Measurements from ENCODE around the gene PSME3. TPM values are rescaled to one million over a fixed set of nuclear protein-coding genes. Genes with fewer than 3 reads are reported as not detected.
"Not testable (repeated sequence)": the region's sequence is repeated elsewhere in the genome, so short reads cannot be mapped to it uniquely, and the experiment has no call there.

PSME3 gene
- total RNA-seq, 1 experiment from 2014 or later = 163 TPM

DNA sequence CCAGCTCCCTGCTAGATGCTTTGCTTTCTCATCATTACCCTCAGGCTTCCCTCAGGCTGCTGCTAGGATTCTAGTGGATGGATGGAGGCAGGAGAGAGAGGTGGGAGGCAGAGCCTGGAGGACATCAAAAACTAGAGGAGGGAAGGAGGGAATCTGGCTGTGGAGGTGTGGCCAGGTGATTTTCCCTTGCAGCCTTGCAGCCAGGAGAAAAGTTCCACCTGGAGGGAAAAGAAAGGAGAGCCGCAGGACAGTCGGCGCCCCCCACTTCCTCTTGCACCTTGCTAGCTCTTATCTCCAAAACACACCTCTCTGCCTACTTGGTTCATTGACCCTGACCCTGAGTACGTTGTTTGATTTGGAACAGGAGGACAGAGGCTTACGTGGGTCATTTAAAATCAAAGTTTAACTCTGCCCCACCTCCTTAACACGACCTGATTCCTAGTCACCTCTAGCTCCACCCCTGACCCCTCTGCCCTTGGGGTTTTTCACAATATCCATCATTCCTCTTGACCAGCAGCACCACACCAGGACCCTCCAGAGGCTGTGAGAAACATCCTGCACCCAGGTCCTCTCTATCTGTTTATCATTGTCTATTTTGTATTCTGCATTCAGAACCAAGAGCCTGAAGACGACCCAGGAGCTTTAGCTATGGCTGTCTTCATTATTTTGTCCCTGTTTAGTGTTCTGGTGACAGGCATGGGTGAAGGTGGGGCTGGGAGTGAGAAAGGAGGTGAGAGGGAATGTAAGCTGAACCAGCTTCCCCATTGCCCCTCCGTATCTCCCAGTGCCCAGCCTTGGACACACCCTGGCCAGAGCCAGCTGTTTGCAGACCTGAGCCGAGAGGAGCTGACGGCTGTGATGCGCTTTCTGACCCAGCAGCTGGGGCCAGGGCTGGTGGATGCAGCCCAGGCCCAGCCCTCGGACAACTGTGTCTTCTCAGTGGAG lies 33.7 kb downstream of the PSME3 start (continued):
- TF ChIP-seq CEBPB (IDR thresholded peaks at IDR 0.05; ENCODE audit: low read depth) = no peak

DNA sequence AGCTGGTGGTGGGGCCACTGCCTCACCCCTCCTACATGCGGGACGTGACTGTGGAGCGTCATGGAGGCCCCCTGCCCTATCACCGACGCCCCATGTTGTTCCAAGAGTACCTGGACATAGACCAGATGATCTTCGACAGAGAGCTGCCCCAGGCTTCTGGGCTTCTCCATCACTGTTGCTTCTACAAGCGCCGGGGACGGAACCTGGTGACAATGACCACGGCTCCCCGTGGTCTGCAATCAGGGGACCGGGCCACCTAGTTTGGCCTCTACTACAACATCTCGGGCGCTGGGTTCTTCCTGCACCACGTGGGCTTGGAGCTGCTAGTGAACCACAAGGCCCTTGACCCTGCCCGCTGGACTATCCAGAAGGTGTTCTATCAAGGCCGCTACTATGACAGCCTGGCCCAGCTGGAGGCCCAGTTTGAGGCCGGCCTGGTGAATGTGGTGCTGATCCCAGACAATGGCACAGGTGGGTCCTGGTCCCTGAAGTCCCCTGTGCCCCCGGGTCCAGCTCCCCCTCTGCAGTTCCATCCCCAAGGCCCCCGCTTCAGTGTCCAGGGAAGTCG lies 34.6 kb downstream of the PSME3 start:
- CTCF ChIA-PET; H3K4me1 ChIP-seq (ENCODE audit: control insufficient read depth in 1 of 2, insufficient read depth in 2 of 2, low read length in 2 of 2); intact Hi-C loops (cut with micrococcal nuclease); H3K4me2 ChIP-seq (ENCODE audit: low read length); H4K20me1 ChIP-seq (ENCODE audit: insufficient read depth); H3K9me3 ChIP-seq (ENCODE audit: control insufficient read depth in 1 of 2, insufficient read depth in 1 of 2, low read depth in 1 of 2, low read length in 2 of 2); H2AFZ ChIP-seq (ENCODE audit: low read depth, low read length, poor library complexity, severe bottlenecking); H3K79me2 ChIP-seq (ENCODE audit: insufficient read depth, low read length); H3K4me3 ChIP-seq (replicated peaks in 1 of 2; ENCODE audit: low read depth in 1 of 2, low read length in 2 of 2); H3K9me2 ChIP-seq (ENCODE audit: insufficient read depth); H3K36me3 ChIP-seq (ENCODE audit: control insufficient read depth in 1 of 2, insufficient read depth in 2 of 2, low read length in 2 of 2); BruUV-seq (replicated peaks); DNase-seq (ENCODE audit: low read depth, low spot score); RAD21 ChIA-PET (ENCODE audit: low non-redundant PET in 1 of 2, low total read pairs in 2 of 2, uncharacterized antibody in 2 of 2, unreplicated experiment in 2 of 2); ATAC-seq; H3K27me3 ChIP-seq (ENCODE audit: insufficient read depth, low read length); POLR2A ChIA-PET; H3K27ac ChIP-seq (ENCODE audit: low read depth, low read length); H3K9ac ChIP-seq (ENCODE audit: low read length): not testable (repeated sequence)

DNA sequence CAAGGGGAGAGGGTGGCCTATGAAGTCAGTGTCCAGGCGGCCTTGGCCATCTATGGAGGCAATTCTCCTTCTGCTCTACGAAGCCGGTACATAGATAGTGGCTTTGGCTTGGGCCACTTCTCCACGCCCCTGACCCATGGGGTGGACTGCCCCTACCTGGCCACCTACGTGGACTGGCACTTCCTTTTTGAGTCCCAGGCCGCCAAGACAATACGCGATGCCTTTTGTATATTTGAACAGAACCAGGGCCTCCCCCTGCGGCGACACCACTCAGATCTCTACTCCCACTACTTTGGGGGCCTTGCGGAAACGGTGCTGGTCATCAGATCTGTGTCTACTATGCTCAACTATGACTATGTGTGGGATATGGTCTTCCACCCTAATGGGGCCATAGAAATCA lies 35.1 kb downstream of the PSME3 start:
- BruUV-seq (replicated peaks) = no TSS peak
- Histone ChIP-seq H3K4me2 (ENCODE audit: low read length) (no peak overlapping the region), H3K4me3 (replicated peaks in 1 of 2; ENCODE audit: low read depth in 1 of 2, low read length in 2 of 2) (no peak overlapping the region), H4K20me1 (ENCODE audit: insufficient read depth) (no peaks in the 10 kb centered on the region), H3K9me2 (ENCODE audit: insufficient read depth) (no peaks in the 10 kb centered on the region), H3K4me1 (ENCODE audit: control insufficient read depth in 1 of 2, insufficient read depth in 2 of 2, low read length in 2 of 2) (peaks cover 0 to 3% of the 10 kb centered on the region in 2 experiments; a peak in 1 of 4 replicates), H3K9me3 (ENCODE audit: control insufficient read depth in 1 of 2, insufficient read depth in 1 of 2, low read depth in 1 of 2, low read length in 2 of 2) (no peaks in the 10 kb centered on the region), H3K9ac (ENCODE audit: low read length) (no peak overlapping the region), H3K27me3 (ENCODE audit: insufficient read depth, low read length) (no peaks in the 10 kb centered on the region), H3K36me3 (ENCODE audit: control insufficient read depth in 1 of 2, insufficient read depth in 2 of 2, low read length in 2 of 2) (no peaks in the 10 kb centered on the region), H3K79me2 (ENCODE audit: insufficient read depth, low read length) (no peaks in the 10 kb centered on the region), H3K27ac (ENCODE audit: low read depth, low read length) (no peak overlapping the region), H2AFZ (ENCODE audit: low read depth, low read length, poor library complexity, severe bottlenecking) (no peak overlapping the region)
- intact Hi-C loops (cut with micrococcal nuclease) = no loop called here
- DNase-seq (ENCODE audit: low read depth, low spot score) = no peak
- no peak for ATAC-seq
- TF ChIP-seq, protein P1, sequence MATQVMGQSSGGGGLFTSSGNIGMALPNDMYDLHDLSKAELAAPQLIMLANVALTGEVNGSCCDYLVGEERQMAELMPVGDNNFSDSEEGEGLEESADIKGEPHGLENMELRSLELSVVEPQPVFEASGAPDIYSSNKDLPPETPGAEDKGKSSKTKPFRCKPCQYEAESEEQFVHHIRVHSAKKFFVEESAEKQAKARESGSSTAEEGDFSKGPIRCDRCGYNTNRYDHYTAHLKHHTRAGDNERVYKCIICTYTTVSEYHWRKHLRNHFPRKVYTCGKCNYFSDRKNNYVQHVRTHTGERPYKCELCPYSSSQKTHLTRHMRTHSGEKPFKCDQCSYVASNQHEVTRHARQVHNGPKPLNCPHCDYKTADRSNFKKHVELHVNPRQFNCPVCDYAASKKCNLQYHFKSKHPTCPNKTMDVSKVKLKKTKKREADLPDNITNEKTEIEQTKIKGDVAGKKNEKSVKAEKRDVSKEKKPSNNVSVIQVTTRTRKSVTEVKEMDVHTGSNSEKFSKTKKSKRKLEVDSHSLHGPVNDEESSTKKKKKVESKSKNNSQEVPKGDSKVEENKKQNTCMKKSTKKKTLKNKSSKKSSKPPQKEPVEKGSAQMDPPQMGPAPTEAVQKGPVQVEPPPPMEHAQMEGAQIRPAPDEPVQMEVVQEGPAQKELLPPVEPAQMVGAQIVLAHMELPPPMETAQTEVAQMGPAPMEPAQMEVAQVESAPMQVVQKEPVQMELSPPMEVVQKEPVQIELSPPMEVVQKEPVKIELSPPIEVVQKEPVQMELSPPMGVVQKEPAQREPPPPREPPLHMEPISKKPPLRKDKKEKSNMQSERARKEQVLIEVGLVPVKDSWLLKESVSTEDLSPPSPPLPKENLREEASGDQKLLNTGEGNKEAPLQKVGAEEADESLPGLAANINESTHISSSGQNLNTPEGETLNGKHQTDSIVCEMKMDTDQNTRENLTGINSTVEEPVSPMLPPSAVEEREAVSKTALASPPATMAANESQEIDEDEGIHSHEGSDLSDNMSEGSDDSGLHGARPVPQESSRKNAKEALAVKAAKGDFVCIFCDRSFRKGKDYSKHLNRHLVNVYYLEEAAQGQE (IDR thresholded peaks at IDR 0.05; ENCODE audit: low read depth) = no peak
- no peak for TF ChIP-seq FOSL1 (IDR thresholded peaks at IDR 0.05; ENCODE audit: low read depth)
- no peak for TF ChIP-seq CEBPB (IDR thresholded peaks at IDR 0.05; ENCODE audit: low read depth)
- POLR2A ChIA-PET = no interaction called here
- RAD21 ChIA-PET (ENCODE audit: low non-redundant PET in 1 of 2, low total read pairs in 2 of 2, uncharacterized antibody in 2 of 2, unreplicated experiment in 2 of 2) = no interaction called here
- CTCF ChIA-PET = no interaction called here
